ENCODE results near the gene POLR3B. TPM values are rescaled to one million over a fixed set of nuclear protein-coding genes. Genes with fewer than 3 reads are reported as not detected.

POLR3B gene
- total RNA-seq, 2 experiments from 2014 or later: 14.7 to 17.6 TPM

DNA sequence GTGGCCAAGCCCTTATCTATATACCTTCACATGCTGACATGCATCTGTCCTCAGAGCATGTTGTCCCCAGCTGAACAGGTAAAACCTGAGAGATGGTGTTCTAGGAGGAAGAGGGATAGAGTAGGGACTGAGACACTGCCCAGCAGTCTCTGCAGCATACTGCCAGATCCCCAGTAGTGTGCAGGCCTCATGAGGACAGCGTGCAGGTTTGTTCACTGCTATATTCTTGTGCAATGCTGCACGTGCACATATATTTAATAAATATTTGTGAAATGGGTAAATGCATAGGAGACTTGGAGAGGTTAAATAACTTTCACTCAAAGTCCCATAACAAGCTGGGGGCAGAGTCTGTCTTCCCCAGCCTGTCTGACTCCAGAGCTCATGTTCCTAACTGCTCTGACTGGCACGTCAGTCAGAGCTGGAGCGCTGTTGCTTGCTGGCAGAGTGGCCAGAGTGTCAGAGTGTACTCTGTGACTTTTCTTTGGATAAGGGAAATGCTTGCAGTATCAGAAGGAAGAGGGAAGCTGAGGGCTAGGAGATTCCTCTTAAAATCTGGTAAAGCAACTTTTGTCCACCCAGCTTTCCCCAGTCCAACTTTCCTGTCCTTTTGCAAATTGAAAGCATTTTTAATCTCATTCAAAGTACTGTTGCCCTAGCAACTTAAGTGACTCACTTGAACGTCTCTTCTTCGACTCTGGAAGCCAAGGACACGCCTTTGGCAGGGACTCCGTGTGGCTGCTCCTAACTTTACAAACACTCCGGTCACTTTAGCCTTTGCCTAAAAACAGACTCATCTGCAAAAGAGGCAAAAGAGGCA, 14.9 kb upstream of the POLR3B start:
- H3K4me3 ChIP-seq (ENCODE audit: low read depth, low read length, poor library complexity, severe bottlenecking): no peak overlapping the region
- H3K9me3 ChIP-seq (ENCODE audit: low read length): no peaks in the 10 kb centered on the region
- no peaks in the 10 kb centered on the region for H3K4me1 ChIP-seq (ENCODE audit: insufficient read depth, low read length, poor library complexity, severe bottlenecking)
- H3K4me2 ChIP-seq (ENCODE audit: low read length): no peak overlapping the region
- H3K79me2 ChIP-seq (ENCODE audit: insufficient read depth, low read depth, low read length): no peaks in the 10 kb centered on the region
- H4K20me1 ChIP-seq (ENCODE audit: insufficient read depth, low read length): no peaks in the 10 kb centered on the region
- no peaks in the 10 kb centered on the region for H3K9me2 ChIP-seq (ENCODE audit: insufficient read depth, low read length)
- H3K27ac ChIP-seq (ENCODE audit: low read depth, low read length, poor library complexity, severe bottlenecking): no peak overlapping the region
- intact Hi-C loops (cut with micrococcal nuclease; ENCODE audit: unreplicated experiment): no loop called here
- no peaks in the 10 kb centered on the region for H3K36me3 ChIP-seq (ENCODE audit: insufficient read depth, low read length)
- no peak overlapping the region for H2AFZ ChIP-seq (ENCODE audit: low read length)
- POLR2A ChIA-PET: no interaction called here
- no TSS peak for BruUV-seq (replicated peaks)
- no peak for TF ChIP-seq EZH2phosphoT487 (IDR thresholded peaks at IDR 0.05; ENCODE audit: borderline replicate concordance, low read depth, low read length)
- TF ChIP-seq, protein P1, sequence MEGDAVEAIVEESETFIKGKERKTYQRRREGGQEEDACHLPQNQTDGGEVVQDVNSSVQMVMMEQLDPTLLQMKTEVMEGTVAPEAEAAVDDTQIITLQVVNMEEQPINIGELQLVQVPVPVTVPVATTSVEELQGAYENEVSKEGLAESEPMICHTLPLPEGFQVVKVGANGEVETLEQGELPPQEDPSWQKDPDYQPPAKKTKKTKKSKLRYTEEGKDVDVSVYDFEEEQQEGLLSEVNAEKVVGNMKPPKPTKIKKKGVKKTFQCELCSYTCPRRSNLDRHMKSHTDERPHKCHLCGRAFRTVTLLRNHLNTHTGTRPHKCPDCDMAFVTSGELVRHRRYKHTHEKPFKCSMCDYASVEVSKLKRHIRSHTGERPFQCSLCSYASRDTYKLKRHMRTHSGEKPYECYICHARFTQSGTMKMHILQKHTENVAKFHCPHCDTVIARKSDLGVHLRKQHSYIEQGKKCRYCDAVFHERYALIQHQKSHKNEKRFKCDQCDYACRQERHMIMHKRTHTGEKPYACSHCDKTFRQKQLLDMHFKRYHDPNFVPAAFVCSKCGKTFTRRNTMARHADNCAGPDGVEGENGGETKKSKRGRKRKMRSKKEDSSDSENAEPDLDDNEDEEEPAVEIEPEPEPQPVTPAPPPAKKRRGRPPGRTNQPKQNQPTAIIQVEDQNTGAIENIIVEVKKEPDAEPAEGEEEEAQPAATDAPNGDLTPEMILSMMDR (conservative IDR thresholded peaks at IDR 0.05; ENCODE audit: low read length): no peak
- no peak for DNase-seq (ENCODE audit: low spot score)
- CTCF ChIA-PET (ENCODE audit: unreplicated experiment): no interaction called here

DNA sequence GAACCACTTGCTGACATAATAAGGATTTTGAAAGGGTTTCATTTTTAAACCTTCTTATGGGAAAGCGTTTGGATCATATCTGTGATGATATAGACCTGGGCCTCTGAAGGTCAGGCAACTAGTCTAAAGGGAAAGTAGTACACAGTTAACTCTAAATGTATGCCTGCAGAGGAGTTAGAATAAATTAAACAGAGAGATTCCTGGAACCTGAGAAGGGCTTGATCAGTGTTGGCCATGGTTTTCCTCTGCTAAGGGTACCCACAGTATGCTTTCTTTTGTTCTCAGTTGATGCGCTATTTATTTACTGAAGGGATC, 14.4 kb upstream of the POLR3B start:
- intact Hi-C loops (cut with micrococcal nuclease; ENCODE audit: unreplicated experiment): no loop called here
- BruUV-seq (replicated peaks): no TSS peak
- no peak overlapping the region for H2AFZ ChIP-seq (ENCODE audit: low read length)

DNA sequence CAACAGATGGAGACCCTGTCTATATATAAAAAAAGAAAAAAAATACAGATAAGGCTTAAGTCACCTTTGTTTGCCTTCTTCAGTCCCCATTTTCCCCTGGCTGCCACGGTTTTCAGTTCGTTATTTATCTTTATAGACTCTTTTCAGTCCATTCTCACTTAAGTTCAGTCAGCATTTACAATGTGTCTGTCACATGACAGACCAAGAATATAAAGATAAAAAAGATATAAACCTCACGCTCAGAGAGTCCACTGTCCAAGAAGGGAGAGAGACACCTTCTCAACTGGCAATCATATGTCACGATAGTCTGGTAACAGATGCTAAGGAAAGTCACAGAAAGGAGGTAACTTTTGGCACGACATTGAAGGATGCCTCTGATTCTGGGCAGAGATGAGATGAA, 13.4 kb upstream of the POLR3B start:
- H3K9me3 ChIP-seq (ENCODE audit: low read length): no peaks in the 10 kb centered on the region
- no peak overlapping the region for H3K4me3 ChIP-seq (ENCODE audit: low read depth, low read length, poor library complexity, severe bottlenecking)
- no peak overlapping the region for H2AFZ ChIP-seq (ENCODE audit: low read length)
- H4K20me1 ChIP-seq (ENCODE audit: insufficient read depth, low read length): no peaks in the 10 kb centered on the region
- no TSS peak for BruUV-seq (replicated peaks)
- no peaks in the 10 kb centered on the region for H3K79me2 ChIP-seq (ENCODE audit: insufficient read depth, low read depth, low read length)
- H3K4me1 ChIP-seq (ENCODE audit: insufficient read depth, low read length, poor library complexity, severe bottlenecking): no peaks in the 10 kb centered on the region
- intact Hi-C loops (cut with micrococcal nuclease; ENCODE audit: unreplicated experiment): no loop called here
- H3K9me2 ChIP-seq (ENCODE audit: insufficient read depth, low read length): no peaks in the 10 kb centered on the region
- POLR2A ChIA-PET: no interaction called here
- DNase-seq (ENCODE audit: low spot score): no peak
- no peak for TF ChIP-seq EZH2phosphoT487 (IDR thresholded peaks at IDR 0.05; ENCODE audit: borderline replicate concordance, low read depth, low read length)
- TF ChIP-seq, protein P1 (conservative IDR thresholded peaks at IDR 0.05; ENCODE audit: low read length): no peak
- CTCF ChIA-PET (ENCODE audit: unreplicated experiment): no interaction called here
- H3K27ac ChIP-seq (ENCODE audit: low read depth, low read length, poor library complexity, severe bottlenecking): no peak overlapping the region
- no peak overlapping the region for H3K4me2 ChIP-seq (ENCODE audit: low read length)
- H3K36me3 ChIP-seq (ENCODE audit: insufficient read depth, low read length): no peaks in the 10 kb centered on the region

More for the DNA sequence above, 14.4 kb upstream of the POLR3B start:
- H3K79me2 ChIP-seq (ENCODE audit: insufficient read depth, low read depth, low read length): no peaks in the 10 kb centered on the region
- no peaks in the 10 kb centered on the region for H3K9me2 ChIP-seq (ENCODE audit: insufficient read depth, low read length)
- H3K27ac ChIP-seq (ENCODE audit: low read depth, low read length, poor library complexity, severe bottlenecking): no peak overlapping the region
- no peak for DNase-seq (ENCODE audit: low spot score)
- H3K36me3 ChIP-seq (ENCODE audit: insufficient read depth, low read length): no peaks in the 10 kb centered on the region
- H3K9me3 ChIP-seq (ENCODE audit: low read length): no peaks in the 10 kb centered on the region
- H4K20me1 ChIP-seq (ENCODE audit: insufficient read depth, low read length): no peaks in the 10 kb centered on the region
- CTCF ChIA-PET (ENCODE audit: unreplicated experiment): no interaction called here
- no peak overlapping the region for H3K4me2 ChIP-seq (ENCODE audit: low read length)
- no peak for TF ChIP-seq EZH2phosphoT487 (IDR thresholded peaks at IDR 0.05; ENCODE audit: borderline replicate concordance, low read depth, low read length)
- TF ChIP-seq, protein P1 (conservative IDR thresholded peaks at IDR 0.05; ENCODE audit: low read length): no peak
- no peaks in the 10 kb centered on the region for H3K4me1 ChIP-seq (ENCODE audit: insufficient read depth, low read length, poor library complexity, severe bottlenecking)
- no peak overlapping the region for H3K4me3 ChIP-seq (ENCODE audit: low read depth, low read length, poor library complexity, severe bottlenecking)
- POLR2A ChIA-PET: no interaction called here

Data from OCI-LY7 (cell line).